Smooth muscle cell (in vitro differentiated cells): ENCODE results near the gene GRAP2. TPM values are rescaled to one million over a fixed set of nuclear protein-coding genes. Genes with fewer than 3 reads are reported as not detected.

Experiments
- DNase-seq: peaks from one replicate; lab custom pipeline; 2025; ENCODE audit not compliant: unreplicated experiment; lab: John Stamatoyannopoulos, UW
- H2AFZ ChIP-seq: fragments of 200-600 bp; sonication (generic); 2 replicates; pipeline ENCODE4 v1.6.0; 2016; ENCODE audit warnings: antibody characterized with exemption, low read depth, mild to moderate bottlenecking
- H3F3A ChIP-seq: fragments of 200-600 bp; sonication (generic); 2 replicates; pipeline ENCODE4 v1.6.0; 2017; ENCODE audit warnings: antibody characterized with exemption, low read depth
- H3K27ac ChIP-seq: fragments of 200-600 bp; sonication (generic); 2 replicates; pipeline ENCODE4 v1.5.1; 2016; ENCODE audit warnings: low read depth, mild to moderate bottlenecking
- H3K27me3 ChIP-seq: fragments of 200-600 bp; sonication (generic); 2 replicates; pipeline ENCODE4 v1.6.1; 2016; ENCODE audit warnings: low read depth, mild to moderate bottlenecking
- H3K36me3 ChIP-seq: fragments of 200-600 bp; sonication (generic); 2 replicates; pipeline ENCODE4 v1.5.1; 2016; ENCODE audit warnings: low read depth
- H3K4me1 ChIP-seq: fragments of 200-600 bp; sonication (generic); 2 replicates; pipeline ENCODE4 v1.5.1; 2016; ENCODE audit warnings: low read depth
- H3K4me2 ChIP-seq: fragments of 200-600 bp; sonication (generic); 2 replicates; pipeline ENCODE4 v1.6.0; 2016; ENCODE audit warnings: mild to moderate bottlenecking
- H3K4me3 ChIP-seq: fragments of 200-600 bp; sonication (generic); 2 replicates; pipeline ENCODE4 v1.5.1; 2016; ENCODE audit warnings: mild to moderate bottlenecking
- H3K79me2 ChIP-seq: fragments of 200-600 bp; sonication (generic); 2 replicates; pipeline ENCODE4 v1.6.0; 2016; ENCODE audit warnings: low read depth, mild to moderate bottlenecking
- H3K9ac ChIP-seq: fragments of 200-600 bp; sonication (generic); 2 replicates; pipeline ENCODE4 v1.6.0; 2016; ENCODE audit warnings: low read depth
- H3K9me3 ChIP-seq: fragments of 200-600 bp; sonication (generic); replicated peaks from 2 replicates; pipeline ENCODE4 v1.5.1; 2016; ENCODE audit warnings: low read depth
- H4K20me1 ChIP-seq: fragments of 200-600 bp; sonication (generic); 2 replicates; pipeline ENCODE4 v1.6.0; 2016; ENCODE audit warnings: low read depth
- CTCF ChIP-seq: fragments of 200-600 bp; sonication (generic); IDR thresholded peaks from 2 replicates; pipeline ENCODE4 v1.5.1; 2017; ENCODE audit warnings: borderline replicate concordance, mild to moderate bottlenecking, antibody characterized with exemption; ENCODE audit not compliant: insufficient read depth, poor library complexity, severe bottlenecking
- WGBS: methylation state at CpG from one replicate; pipeline ENCODE4 v1.1.7; 2016; ENCODE audit warnings: low lambda C conversion rate; 5-methylcytosine and 5-hydroxymethylcytosine counted together
- polyA plus RNA-seq: library from polyadenylated mRNA; unstranded; fragments of >200 nt; fragmentation: Nextera tagmentation; extraction: Ambion mirVana; gene quantifications from 2 replicates; pipeline ENCODE4 v1.2.1, GENCODE V29; 2016
- total RNA-seq: library from RNA; depleted of rRNA; stranded (reverse); fragments of >200 nt; gene quantifications from 2 replicates; pipeline ENCODE4 v1.2.3, GENCODE V29; 2014

Gene GRAP2
- total and polyA plus RNA-seq, 2 experiments from 2014 or later: not detected

- Histone ChIP-seq H2AFZ (no peak overlapping the region), H3K9ac (no peak overlapping the region), H3K27me3 (no peaks in the 10 kb centered on the region), H3F3A (no peaks in the 10 kb centered on the region), H3K36me3 (no peaks in the 10 kb centered on the region), H3K79me2 (no peaks in the 10 kb centered on the region), H3K9me3 (no peaks in the 10 kb centered on the region), H4K20me1 (no peaks in the 10 kb centered on the region), H3K27ac (no peak overlapping the region), H3K4me2 (no peak overlapping the region), H3K4me3 (no peak overlapping the region), H3K4me1 (peaks cover 6% of the 10 kb centered on the region)
- TF ChIP-seq CTCF: no peak
- WGBS: 94% methylated on average over 8 of the region's 8 CpGs
- DNase-seq: no peak
These were observed 41.8 kb downstream of the GRAP2 start for GRCh38 chr22:39942439-39943230.

GRCh38 chr22:39943337-39943736, 42.5 kb downstream of the GRAP2 start:
- no peak for TF ChIP-seq CTCF
- H3K27me3 ChIP-seq: no peaks in the 10 kb centered on the region
- H3K9me3 ChIP-seq: no peaks in the 10 kb centered on the region
- no peak overlapping the region for H3K4me2 ChIP-seq
- H3K27ac ChIP-seq: no peak overlapping the region
- WGBS: 66% methylated on average over 5 of the region's 5 CpGs
- no peaks in the 10 kb centered on the region for H3F3A ChIP-seq
- no peaks in the 10 kb centered on the region for H3K36me3 ChIP-seq
- no peak overlapping the region for H3K9ac ChIP-seq
- H3K4me1 ChIP-seq: peaks cover 6% of the 10 kb centered on the region
- H4K20me1 ChIP-seq: no peaks in the 10 kb centered on the region
- DNase-seq: no peak
- no peak overlapping the region for H2AFZ ChIP-seq
- no peak overlapping the region for H3K4me3 ChIP-seq
- no peaks in the 10 kb centered on the region for H3K79me2 ChIP-seq

GRCh38 chr22:39943953-39944872, 43.3 kb downstream of the GRAP2 start:
- no peaks in the 10 kb centered on the region for H4K20me1 ChIP-seq
- H3K27me3 ChIP-seq: no peaks in the 10 kb centered on the region
- H3K4me3 ChIP-seq: no peak overlapping the region
- H2AFZ ChIP-seq: no peak overlapping the region
- H3F3A ChIP-seq: no peaks in the 10 kb centered on the region
- H3K9ac ChIP-seq: no peak overlapping the region
- H3K27ac ChIP-seq: no peak overlapping the region
- H3K4me1 ChIP-seq: peaks cover 6% of the 10 kb centered on the region
- H3K36me3 ChIP-seq: no peaks in the 10 kb centered on the region
- DNase-seq: no peak
- WGBS: 86% methylated on average over 11 of the region's 11 CpGs
- no peak for TF ChIP-seq CTCF
- no peaks in the 10 kb centered on the region for H3K9me3 ChIP-seq
- no peak overlapping the region for H3K4me2 ChIP-seq
- no peaks in the 10 kb centered on the region for H3K79me2 ChIP-seq
